ENCODE results near the gene WDR72. TPM values are rescaled to one million over a fixed set of nuclear protein-coding genes. Genes with fewer than 3 reads are reported as not detected.
"Not testable (repeated sequence)": the region's sequence is repeated elsewhere in the genome, so short reads cannot be mapped to it uniquely, and the experiment has no call there.

The WDR72 gene
- total RNA-seq, 1 donor from 2014 or later: 0.14 TPM

DNA sequence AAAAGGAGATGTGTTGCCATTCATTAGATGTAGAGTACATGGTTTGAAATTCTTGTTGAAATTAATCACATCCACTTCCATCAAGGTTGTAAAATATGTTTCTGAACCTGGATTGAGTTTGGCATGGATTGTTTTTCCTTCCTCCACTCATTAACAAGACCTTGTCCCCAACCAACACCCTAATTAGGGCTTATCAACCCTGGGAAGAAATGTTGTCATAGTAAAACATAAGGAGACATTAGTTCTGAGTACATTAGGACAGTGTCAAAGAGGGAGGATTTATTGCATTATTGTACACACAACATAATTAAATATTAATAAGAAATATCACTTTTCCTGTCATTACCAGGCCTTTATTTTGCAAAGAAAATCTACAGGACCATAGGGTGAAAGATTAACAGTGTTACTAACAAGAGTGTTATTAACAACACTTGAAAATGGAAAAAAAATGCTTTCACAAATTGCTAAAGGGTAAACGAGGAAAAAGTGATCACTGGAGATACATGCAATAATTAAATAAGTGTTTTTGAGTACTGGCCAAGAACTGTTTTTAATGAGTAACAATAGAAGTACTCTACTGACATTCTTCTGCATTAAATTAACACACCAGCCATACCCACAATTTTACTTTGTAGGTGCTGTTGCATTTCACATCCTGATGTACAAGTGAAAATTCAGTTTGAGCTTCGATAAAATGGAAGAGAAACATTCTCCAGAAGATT lies 30.4 kb upstream of the WDR72 start:
- no peak overlapping the region for H3K4me3 ChIP-seq (ENCODE audit: insufficient read depth, low read depth, low read length)
- H3K36me3 ChIP-seq (ENCODE audit: insufficient read depth, low read length): no peaks in the 10 kb centered on the region
- peaks cover 2% of the 10 kb centered on the region for H3K9me3 Mint-ChIP-seq (ENCODE audit: unreplicated experiment)
- H3K9me3 ChIP-seq (ENCODE audit: insufficient read depth, low read depth, low read length): no peaks in the 10 kb centered on the region
- peaks cover 2% of the 10 kb centered on the region for H3K27me3 Mint-ChIP-seq (ENCODE audit: low read depth, unreplicated experiment)
- H3K4me1 Mint-ChIP-seq (ENCODE audit: low read depth, unreplicated experiment): no peaks in the 10 kb centered on the region
- no peak for FAIRE-seq
- no peaks in the 10 kb centered on the region for H3K27me3 ChIP-seq (ENCODE audit: insufficient read depth, low read length)
- H2AFZ ChIP-seq (ENCODE audit: low read depth, low read length): no peak overlapping the region
- no peak for DNase-seq (ENCODE audit: low read depth)
- H4K20me1 ChIP-seq (ENCODE audit: insufficient read depth, low read length): no peaks in the 10 kb centered on the region
- H3K4me1 ChIP-seq (ENCODE audit: insufficient read depth, low read length): no peaks in the 10 kb centered on the region
- no peak overlapping the region for H3K27ac ChIP-seq (ENCODE audit: low read depth, low read length)
- TF ChIP-seq EZH2 (IDR thresholded peaks at IDR 0.05; ENCODE audit: insufficient read depth, low read length): no peak
- TF ChIP-seq, protein P1, sequence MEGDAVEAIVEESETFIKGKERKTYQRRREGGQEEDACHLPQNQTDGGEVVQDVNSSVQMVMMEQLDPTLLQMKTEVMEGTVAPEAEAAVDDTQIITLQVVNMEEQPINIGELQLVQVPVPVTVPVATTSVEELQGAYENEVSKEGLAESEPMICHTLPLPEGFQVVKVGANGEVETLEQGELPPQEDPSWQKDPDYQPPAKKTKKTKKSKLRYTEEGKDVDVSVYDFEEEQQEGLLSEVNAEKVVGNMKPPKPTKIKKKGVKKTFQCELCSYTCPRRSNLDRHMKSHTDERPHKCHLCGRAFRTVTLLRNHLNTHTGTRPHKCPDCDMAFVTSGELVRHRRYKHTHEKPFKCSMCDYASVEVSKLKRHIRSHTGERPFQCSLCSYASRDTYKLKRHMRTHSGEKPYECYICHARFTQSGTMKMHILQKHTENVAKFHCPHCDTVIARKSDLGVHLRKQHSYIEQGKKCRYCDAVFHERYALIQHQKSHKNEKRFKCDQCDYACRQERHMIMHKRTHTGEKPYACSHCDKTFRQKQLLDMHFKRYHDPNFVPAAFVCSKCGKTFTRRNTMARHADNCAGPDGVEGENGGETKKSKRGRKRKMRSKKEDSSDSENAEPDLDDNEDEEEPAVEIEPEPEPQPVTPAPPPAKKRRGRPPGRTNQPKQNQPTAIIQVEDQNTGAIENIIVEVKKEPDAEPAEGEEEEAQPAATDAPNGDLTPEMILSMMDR (IDR thresholded peaks at IDR 0.05; ENCODE audit: insufficient read depth, low read depth, low read length): no peak
- H3K27ac Mint-ChIP-seq (ENCODE audit: unreplicated experiment): no peak overlapping the region
- H3K4me3 Mint-ChIP-seq (ENCODE audit: unreplicated experiment): no peak overlapping the region
- no peak overlapping the region for H3K9ac ChIP-seq (ENCODE audit: low read length)
- no peak overlapping the region for H3K4me2 ChIP-seq (ENCODE audit: low read length)
- no peaks in the 10 kb centered on the region for H3K36me3 Mint-ChIP-seq (ENCODE audit: low read depth, unreplicated experiment)
- H3K79me2 ChIP-seq (ENCODE audit: insufficient read depth, low read length): no peaks in the 10 kb centered on the region

GRCh38 chr15:53786401-53786800 lies 26.9 kb upstream of the WDR72 start:
- Histone ChIP-seq H3K36me3 (ENCODE audit: insufficient read depth, low read length) (no peaks in the 10 kb centered on the region), H4K20me1 (ENCODE audit: insufficient read depth, low read length) (no peaks in the 10 kb centered on the region), H3K4me2 (ENCODE audit: low read length) (no peak overlapping the region), H3K9ac (ENCODE audit: low read length) (no peak overlapping the region), H3K9me3 (ENCODE audit: insufficient read depth, low read depth, low read length) (no peaks in the 10 kb centered on the region), H3K4me1 (ENCODE audit: insufficient read depth, low read length) (no peaks in the 10 kb centered on the region), H3K27me3 (ENCODE audit: insufficient read depth, low read length) (no peaks in the 10 kb centered on the region), H3K27ac (ENCODE audit: low read depth, low read length) (no peak overlapping the region), H2AFZ (ENCODE audit: low read depth, low read length) (no peak overlapping the region), H3K79me2 (ENCODE audit: insufficient read depth, low read length) (no peaks in the 10 kb centered on the region), H3K4me3 (ENCODE audit: insufficient read depth, low read depth, low read length) (no peak overlapping the region)
- no peak for FAIRE-seq
- DNase-seq (ENCODE audit: low read depth): no peak
- H3K36me3 Mint-ChIP-seq (ENCODE audit: low read depth, unreplicated experiment): no peaks in the 10 kb centered on the region
- no peak for TF ChIP-seq EZH2 (IDR thresholded peaks at IDR 0.05; ENCODE audit: insufficient read depth, low read length)
- TF ChIP-seq, protein P1 (IDR thresholded peaks at IDR 0.05; ENCODE audit: insufficient read depth, low read depth, low read length): no peak
- no peak overlapping the region for H3K27ac Mint-ChIP-seq (ENCODE audit: unreplicated experiment)
- H3K9me3 Mint-ChIP-seq (ENCODE audit: unreplicated experiment): peaks cover 2% of the 10 kb centered on the region
- no peak overlapping the region for H3K4me3 Mint-ChIP-seq (ENCODE audit: unreplicated experiment)
- H3K4me1 Mint-ChIP-seq (ENCODE audit: low read depth, unreplicated experiment): no peaks in the 10 kb centered on the region
- H3K27me3 Mint-ChIP-seq (ENCODE audit: low read depth, unreplicated experiment): no peaks in the 10 kb centered on the region

- not testable (repeated sequence) for H3K4me1 Mint-ChIP-seq (ENCODE audit: low read depth, unreplicated experiment); H3K27me3 Mint-ChIP-seq (ENCODE audit: low read depth, unreplicated experiment)
Observed at GRCh38 chr15:53785241-53785640, 25.8 kb upstream of the WDR72 start.

More at GRCh38 chr15:53785241-53785640, 25.8 kb upstream of the WDR72 start:
- H3K36me3 Mint-ChIP-seq (ENCODE audit: low read depth, unreplicated experiment); H3K27ac ChIP-seq (ENCODE audit: low read depth, low read length); H3K36me3 ChIP-seq (ENCODE audit: insufficient read depth, low read length); H3K4me1 ChIP-seq (ENCODE audit: insufficient read depth, low read length); H3K27ac Mint-ChIP-seq (ENCODE audit: unreplicated experiment); DNase-seq (ENCODE audit: low read depth); FAIRE-seq; H3K4me2 ChIP-seq (ENCODE audit: low read length); H3K4me3 ChIP-seq (ENCODE audit: insufficient read depth, low read depth, low read length); H3K79me2 ChIP-seq (ENCODE audit: insufficient read depth, low read length); H3K9me3 Mint-ChIP-seq (ENCODE audit: unreplicated experiment); H4K20me1 ChIP-seq (ENCODE audit: insufficient read depth, low read length); H3K9ac ChIP-seq (ENCODE audit: low read length); H3K4me3 Mint-ChIP-seq (ENCODE audit: unreplicated experiment); H3K9me3 ChIP-seq (ENCODE audit: insufficient read depth, low read depth, low read length); H3K27me3 ChIP-seq (ENCODE audit: insufficient read depth, low read length); H2AFZ ChIP-seq (ENCODE audit: low read depth, low read length): not testable (repeated sequence)
